Epidermal melanocyte (primary cell): Measurements from ENCODE around the gene NPM3.

Source experiments
- DNase-seq: peaks from one replicate; pipeline ENCODE4 v3.0.0; 2011; ENCODE audit warnings: low spot score; ENCODE audit not compliant: insufficient read length

Gene NPM3

GRCh38 chr10:101760510-101760909, 22.7 kb downstream of the NPM3 start:
- no peak for DNase-seq

GRCh38 chr10:101759309-101760247, 23.7 kb downstream of the NPM3 start:
- no peak for DNase-seq

- no peak for DNase-seq
These were observed 24.4 kb downstream of the NPM3 start for GRCh38 chr10:101758858-101759257.

- no peak for DNase-seq
These were observed 31.0 kb downstream of the NPM3 start for GRCh38 chr10:101752241-101752640.

GRCh38 chr10:101749047-101750016, 33.9 kb downstream of the NPM3 start:
- DNase-seq, result no peak

- no peak for DNase-seq
These were observed 34.8 kb downstream of the NPM3 start for GRCh38 chr10:101748496-101748895.

- DNase-seq, result no peak
These were observed 38.1 kb downstream of the NPM3 start for GRCh38 chr10:101745074-101745696.

- DNase-seq, result no peak
These were observed 39.0 kb downstream of the NPM3 start for GRCh38 chr10:101744267-101744666.

- DNase-seq, result no peak
These were observed 41.3 kb downstream of the NPM3 start for GRCh38 chr10:101741938-101742337.

GRCh38 chr10:101736666-101737065, 46.6 kb downstream of the NPM3 start:
- DNase-seq, result no peak

GRCh38 chr10:101732096-101732495, 51.1 kb downstream of the NPM3 start:
- no peak for DNase-seq
